Measurements from ENCODE around the gene LTC4S.

LTC4S gene

DNA sequence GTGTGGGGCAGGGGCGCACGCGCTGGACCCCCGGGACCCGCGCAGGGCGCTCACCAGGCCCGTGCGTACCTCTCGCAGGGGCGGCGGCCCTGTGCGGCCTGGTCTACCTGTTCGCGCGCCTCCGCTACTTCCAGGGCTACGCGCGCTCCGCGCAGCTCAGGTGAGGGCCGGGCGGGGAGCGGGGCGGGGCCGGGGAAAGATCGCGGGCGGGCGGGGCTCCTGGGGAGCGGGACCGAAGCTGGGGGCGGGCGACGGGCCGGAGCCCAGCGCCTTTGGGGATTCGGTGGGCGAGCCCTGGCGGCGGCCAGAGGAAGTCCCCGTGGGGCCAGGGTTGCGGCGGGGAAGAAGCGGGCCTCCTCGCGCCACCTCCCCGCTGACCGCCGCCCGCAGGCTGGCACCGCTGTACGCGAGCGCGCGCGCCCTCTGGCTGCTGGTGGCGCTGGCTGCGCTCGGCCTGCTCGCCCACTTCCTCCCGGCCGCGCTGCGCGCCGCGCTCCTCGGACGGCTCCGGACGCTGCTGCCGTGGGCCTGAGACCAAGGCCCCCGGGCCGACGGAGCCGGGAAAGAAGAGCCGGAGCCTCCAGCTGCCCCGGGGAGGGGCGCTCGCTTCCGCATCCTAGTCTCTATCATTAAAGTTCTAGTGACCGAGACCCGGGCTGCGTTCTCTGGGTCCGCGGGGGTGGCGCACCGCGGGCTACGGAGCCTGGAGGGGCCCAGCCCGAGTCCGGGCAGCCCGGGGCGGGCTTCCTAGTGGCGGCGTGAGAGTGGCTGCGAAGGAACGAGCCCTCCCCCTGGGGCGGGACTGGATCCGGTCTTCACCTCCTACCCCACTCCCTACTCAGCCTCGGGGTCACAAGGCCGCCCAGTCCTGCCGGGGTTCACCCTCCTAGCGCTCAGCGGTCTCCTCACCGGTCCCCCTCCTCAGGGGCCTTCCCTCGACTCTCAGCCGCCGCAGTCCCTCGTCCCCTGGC, 2.4 kb downstream of the LTC4S start:
- peak; percentile 75 to 82 for DNase-seq

DNA sequence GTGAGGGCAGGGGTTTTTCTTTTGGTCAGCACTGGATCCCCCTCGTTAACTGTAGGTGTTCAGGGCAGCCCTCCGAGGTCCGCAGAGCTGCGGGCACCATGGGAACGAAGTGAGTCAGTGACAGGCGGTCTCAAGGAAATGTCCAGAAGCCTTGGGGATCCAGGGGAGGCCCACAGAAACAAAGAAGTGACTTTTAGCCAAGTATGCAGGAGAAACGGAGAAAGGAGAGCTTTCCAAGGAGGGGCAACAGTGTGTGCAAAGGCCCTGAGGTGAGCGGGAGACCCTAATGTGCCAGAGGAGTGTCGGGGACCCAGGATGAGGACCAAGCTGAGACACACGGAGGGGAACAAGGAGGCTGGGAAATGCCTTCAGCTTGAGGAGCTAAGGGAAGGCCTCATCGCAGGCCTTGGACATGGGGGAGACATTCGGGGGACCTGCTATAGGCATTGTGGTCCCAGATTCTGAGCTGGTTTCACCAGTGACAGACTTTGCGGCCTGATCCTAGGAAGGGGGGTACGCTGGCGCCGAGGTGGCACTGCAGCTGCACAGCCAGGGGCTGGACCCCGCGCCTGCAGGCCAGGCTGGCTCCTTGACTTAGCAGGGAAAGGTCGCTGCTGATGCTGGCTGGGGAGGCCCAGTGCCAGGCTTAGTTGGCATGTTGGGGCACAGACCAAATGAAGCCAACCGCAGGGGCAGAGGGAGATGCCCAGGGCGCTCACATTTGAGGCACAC, 3.3 kb downstream of the LTC4S start:
- DNase-seq, result no peak

- no peak for DNase-seq
Observed at GRCh38 chr5:179797741-179798140, 4.0 kb downstream of the LTC4S start.

GRCh38 chr5:179798144-179798770, 4.5 kb downstream of the LTC4S start:
- no peak for DNase-seq

DNA sequence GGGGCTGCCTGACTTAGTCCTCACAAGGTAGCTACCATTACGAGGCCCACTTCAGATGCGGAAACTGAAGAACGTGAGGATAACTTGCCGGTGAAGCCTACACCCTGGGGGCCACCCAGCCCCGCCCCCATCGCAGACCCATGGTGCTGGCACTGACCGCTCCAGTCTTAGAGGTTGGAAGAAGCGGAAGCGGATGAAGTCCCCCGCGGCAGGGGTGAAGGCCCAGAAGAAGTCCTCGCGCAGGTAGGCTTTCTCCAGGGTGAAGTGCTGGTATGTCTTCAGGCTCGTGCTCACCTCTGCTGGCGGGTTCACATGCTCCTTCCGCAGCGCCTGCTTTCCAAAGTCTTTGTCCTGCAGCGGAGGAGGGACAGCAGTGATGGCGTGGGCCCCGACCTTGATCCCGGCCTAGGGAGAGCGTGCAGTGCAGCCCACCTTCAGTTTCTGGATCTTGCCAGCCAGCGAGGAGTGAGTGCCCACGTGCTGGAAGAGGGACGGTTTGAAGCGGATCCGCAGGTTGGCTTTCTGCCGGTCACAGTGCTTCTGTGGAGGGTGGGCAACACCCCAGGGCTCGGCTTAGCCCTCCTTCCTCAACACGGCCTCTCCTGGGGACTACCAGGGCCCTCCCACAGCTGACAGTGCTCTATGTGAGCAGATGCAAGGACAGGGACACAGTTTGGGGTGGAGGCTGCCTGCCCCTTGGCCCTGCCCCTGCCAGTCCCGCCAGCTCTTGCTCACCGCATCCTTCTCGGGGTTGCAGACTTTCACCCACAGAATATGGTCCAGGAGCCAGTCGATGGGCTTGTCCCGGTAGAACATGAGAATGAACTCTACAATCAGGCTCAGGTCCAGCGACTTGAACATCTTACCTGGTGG, 5.2 kb downstream of the LTC4S start:
- no peak for DNase-seq

DNA sequence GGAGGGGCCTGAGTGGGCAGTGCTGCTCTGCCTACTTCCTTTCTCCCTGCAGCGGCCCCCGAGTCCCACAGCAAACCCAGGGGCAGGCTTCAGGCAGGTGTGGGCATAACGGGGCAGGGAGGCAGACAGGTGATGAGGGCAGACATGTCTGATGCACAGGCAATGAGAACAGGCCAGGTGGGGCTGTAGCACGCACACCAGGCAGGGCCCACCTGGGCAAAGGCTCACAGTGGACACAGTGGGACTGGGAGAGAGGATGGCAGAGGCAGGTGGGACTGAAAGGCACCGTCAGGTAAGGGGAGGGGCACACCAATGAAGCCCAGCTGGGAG, 5.8 kb downstream of the LTC4S start:
- DNase-seq, result no peak

- DNase-seq, result no peak
Observed at GRCh38 chr5:179800071-179800695, 6.4 kb downstream of the LTC4S start.

- no peak for DNase-seq
Observed at GRCh38 chr5:179800696-179801201, 7.0 kb downstream of the LTC4S start.

GRCh38 chr5:179801304-179802206, 7.8 kb downstream of the LTC4S start:
- peak; percentile 50 to 85 for DNase-seq

DNA sequence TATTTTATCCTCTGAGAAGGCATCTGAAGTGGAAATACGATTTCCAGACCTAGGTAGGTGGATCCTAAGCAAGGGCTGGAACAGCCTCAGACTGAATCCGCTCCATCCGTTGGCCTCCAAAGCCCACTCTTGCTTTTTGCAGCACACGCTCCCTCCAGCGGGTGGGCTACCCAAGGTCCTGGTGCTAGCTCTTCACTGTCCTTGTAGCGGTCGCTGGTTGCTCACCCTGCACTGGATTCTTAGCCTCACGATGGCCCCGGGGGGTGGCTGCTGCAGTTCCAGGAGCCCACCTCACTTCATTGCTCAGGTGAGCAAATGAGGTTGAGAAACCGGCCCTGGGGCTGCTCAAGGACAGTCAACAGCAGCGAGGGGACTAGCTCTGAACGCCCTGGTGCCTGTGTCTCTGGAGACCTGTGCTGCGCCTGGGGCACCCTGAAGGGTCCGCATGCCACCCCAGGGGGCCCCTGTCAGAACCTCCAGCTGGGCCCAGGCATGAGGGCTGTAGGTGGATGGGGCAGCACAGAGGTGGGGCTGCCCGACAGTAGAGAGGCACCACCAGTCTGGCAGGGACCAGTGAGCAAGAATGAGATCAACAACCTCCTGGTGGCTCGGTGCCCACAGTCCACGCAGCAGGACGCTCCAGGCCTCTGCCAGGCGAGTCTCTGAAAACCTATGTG, 8.6 kb downstream of the LTC4S start:
- DNase-seq, result no peak

DNA sequence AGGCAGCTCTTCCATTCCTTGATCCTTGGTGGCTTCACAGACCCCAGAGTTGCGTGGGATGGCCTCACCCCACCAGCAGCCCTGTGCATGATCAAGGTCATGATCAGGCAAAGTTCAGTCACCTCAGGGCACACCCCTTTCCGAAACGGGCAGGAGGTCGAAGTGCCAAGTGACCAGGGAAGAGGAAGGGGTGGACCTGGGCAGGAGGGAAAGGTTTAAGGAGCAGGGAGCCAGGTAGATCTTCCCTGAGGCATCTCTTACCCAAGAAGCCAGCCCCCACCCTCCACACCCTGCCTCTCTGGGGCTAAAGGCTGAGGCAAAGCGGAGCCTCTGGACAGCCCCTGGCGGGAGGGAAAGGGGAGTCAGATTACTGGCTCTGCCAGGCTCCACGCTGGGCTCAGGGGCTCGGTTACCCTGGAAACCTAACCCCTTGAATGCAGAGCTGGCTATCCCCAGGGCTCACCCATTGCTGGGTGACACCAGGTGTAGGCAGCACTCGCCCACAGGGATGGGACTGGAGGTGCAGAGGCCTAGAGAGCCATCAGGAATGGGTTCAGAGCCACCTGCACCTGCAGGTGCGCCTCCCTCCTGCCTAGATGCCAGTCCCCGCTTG, 9.3 kb downstream of the LTC4S start:
- no peak for DNase-seq

DNA sequence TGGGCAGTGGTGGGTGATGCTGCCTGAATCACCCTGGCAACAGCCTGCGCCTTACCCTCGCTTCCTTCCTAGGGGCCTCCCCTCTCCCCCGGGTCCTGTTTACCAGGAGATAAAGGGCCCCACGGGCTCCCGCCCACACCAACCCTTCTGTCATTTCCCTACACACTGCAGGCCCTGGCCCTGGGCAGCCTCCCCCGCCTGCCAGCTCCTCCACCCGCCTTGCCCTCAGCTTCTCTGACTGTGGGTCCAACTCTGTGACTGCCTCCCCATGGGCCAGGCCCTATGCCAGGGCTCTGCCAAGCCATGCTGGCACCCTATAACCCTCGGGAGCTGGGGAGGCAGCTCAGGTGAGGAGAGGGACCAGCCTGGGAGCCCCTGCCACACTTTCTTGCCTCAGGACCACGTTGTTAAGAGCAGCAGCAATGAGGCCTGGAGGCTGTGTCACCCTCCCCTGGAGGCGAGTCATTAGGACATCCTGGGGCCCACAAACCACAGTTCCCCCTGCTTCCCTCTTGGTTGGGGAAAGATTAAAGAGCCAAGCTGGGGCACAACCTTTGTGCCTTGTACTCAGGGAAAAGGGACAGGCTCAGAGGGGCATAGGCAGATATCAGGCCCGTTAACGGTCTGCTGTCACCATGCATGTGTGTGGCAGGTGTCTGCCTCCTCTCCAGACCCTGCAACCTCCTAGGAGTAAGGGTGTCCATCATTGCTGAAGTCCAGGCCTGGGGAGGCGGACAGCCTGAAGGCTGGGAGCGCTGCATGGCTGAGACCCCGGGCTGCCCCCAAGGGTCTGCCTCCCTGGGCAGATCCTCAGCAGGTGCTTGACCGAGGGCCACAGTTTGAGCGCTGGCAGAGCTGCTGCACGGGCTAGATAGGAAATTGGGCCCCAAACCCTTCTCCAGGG, 10.1 kb downstream of the LTC4S start:
- peak; percentile 74 to 76 for DNase-seq

- DNase-seq, result no peak
Observed at GRCh38 chr5:179804555-179804947, 10.8 kb downstream of the LTC4S start.

DNA sequence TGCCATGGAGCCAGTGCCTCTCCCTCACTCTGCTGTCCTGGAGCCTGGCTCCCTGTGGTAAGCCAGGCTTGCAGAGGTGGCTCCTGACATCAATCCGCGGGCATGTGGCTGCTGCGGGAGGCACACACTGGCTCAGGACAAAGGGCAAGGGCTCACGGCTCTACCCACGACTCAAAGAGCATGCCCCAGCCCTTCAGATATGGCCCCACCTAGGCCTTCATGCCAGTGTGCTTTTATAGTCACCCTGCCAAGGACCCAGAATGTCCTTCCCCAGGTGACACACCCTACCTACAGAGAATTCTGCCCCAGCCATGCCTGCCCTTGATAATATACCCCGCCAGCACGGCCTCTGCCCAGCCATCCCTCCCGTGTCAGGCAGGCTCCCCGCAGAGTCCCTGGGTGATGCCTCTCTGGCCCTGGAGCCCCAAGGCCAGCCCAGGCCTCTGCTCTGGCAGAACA, 11.3 kb downstream of the LTC4S start:
- DNase-seq, result no peak

GRCh38 chr5:179805529-179806249, 11.9 kb downstream of the LTC4S start:
- DNase-seq, result peak in 1 of 2 donors; percentile 40

GRCh38 chr5:179806250-179807048, 12.7 kb downstream of the LTC4S start, which contains the start of gene MGAT4B:
Gene MGAT4B (minus strand): TSS chr5:179806866. CDS start chr5:179806583, 283 bp downstream.
- DNase-seq, result peak; percentile 69 to 73
